ENCODE data around the gene WDFY3.
"Not testable (repeated sequence)": the region's sequence is repeated elsewhere in the genome, so short reads cannot be mapped to it uniquely, and the experiment has no call there.

WDFY3 gene

DNA sequence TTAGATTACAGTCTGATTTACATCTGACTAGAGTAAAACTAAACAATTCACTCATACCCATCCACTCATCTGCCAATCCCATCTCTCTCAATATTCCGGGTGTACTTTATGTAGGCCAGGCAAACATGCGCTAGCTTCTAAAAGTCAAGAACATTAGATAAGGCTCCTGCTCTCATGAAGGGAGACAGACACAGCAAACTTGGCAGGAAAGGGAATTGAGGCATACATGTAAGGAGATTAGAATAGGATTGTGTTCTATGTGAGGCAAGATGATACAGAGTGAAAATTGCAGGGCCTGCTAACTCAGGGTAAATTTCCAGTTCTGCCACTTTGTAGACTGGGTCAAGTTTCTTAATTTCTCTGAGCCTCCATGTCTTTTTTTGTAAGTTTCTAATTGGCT is 247.8 kb downstream of the WDFY3 start:
- DNase-seq (ENCODE audit: low read depth in 2 of 2), result no peak

- no peak for DNase-seq (ENCODE audit: low read depth in 2 of 2)
Measured at GRCh38 chr4:84710548-84710947, 255.9 kb downstream of the WDFY3 start.

- DNase-seq (ENCODE audit: low read depth in 2 of 2), result no peak
Measured at GRCh38 chr4:84708406-84709135, 257.9 kb downstream of the WDFY3 start.

- DNase-seq (ENCODE audit: low read depth in 2 of 2), result no peak
Measured at GRCh38 chr4:84706286-84706685, 260.2 kb downstream of the WDFY3 start.

DNA sequence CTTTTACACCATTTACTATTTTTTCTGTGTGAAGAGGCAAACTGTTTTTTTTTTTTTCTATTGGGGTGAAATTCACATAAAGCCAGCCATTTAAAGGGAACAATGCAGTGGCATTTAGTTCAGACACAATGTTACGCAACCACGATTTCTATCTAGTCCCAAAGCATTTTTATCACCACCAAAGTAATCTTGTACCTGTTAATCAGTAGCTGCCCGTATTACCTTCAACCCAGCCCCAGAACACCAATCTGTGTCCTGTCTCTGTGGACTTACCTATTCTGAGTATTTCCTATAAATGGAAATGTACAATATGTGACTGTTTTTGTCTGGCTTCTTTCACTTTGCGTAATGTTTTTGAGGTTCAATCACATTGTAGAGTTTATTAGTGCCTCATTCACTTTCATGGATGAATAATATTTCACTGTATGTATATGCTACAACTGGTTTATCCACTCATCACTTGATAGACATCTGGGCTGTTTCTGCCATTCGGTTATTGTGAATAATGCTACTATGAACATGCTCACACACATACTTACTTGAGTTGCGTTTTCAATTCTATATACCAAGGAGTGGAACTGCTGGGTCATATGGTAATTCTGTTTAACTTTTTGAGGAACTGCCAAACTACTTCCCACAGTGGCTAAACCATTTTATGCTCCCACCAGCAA is 267.4 kb downstream of the WDFY3 start:
- no peak for DNase-seq (ENCODE audit: low read depth in 2 of 2)

DNA sequence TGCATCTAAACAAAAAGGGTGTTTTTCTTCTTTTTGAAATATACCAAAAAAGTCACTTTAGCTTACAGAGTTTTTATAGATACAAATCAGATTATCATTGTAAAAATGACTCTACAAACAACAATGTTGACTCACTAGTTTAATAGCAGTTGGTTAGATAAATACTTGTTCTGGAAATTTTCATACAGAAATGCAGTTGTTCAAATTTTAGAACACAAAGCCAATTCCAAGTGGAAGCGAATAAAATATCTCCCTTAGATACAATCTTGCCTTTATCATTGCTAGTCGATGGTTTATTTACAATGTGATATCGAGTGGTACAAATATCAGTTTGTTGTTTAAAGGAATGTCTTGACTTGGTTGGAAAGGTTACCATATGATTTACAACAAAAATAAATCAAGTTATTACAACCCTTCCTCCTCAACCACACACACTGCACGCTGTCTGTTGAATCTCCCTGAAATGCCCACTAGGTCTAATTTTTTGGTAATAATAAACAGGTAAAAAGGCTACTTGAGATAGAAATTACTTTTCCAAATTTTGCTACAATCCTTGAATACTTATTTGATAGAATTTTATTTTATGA is 268.8 kb downstream of the WDFY3 start:
- no peak for DNase-seq (ENCODE audit: low read depth in 2 of 2)

GRCh38 chr4:84697159-84697558 is 269.3 kb downstream of the WDFY3 start:
- no peak for DNase-seq (ENCODE audit: low read depth in 2 of 2)

- DNase-seq (ENCODE audit: low read depth in 2 of 2), result no peak
Measured at GRCh38 chr4:84691800-84692199, 274.7 kb downstream of the WDFY3 start.

GRCh38 chr4:84691170-84691691 is 275.3 kb downstream of the WDFY3 start:
- DNase-seq (ENCODE audit: low read depth in 2 of 2), result no peak

GRCh38 chr4:84690481-84690880 is 276.0 kb downstream of the WDFY3 start:
- DNase-seq (ENCODE audit: low read depth in 2 of 2), result no peak

GRCh38 chr4:84689197-84689596 is 277.3 kb downstream of the WDFY3 start:
- DNase-seq (ENCODE audit: low read depth in 2 of 2), result no peak

GRCh38 chr4:84688605-84689004 is 277.9 kb downstream of the WDFY3 start:
- no peak for DNase-seq (ENCODE audit: low read depth in 2 of 2)

DNA sequence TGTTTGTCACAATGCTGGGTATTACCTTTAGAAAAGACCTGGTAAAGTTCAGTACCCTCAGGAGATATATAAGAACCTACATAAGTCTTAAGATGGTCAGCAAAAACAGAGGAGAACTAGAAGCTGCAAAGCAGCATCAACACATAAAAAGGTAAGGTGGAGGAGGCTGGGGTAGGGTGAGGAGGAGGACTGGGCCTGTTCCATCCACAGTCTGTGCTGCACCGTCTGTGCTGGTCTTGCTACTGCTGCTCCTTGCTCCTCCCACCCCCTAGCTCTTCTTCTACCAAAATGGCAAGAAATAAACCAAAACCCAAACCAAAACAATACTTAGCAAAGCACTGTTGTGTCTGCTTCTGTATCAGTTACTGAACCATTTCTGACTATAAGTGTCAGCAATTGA is 281.4 kb downstream of the WDFY3 start:
- DNase-seq (ENCODE audit: low read depth in 2 of 2), result no peak

GRCh38 chr4:84684361-84684760 is 282.1 kb downstream of the WDFY3 start:
- DNase-seq (ENCODE audit: low read depth in 2 of 2), result no peak

DNA sequence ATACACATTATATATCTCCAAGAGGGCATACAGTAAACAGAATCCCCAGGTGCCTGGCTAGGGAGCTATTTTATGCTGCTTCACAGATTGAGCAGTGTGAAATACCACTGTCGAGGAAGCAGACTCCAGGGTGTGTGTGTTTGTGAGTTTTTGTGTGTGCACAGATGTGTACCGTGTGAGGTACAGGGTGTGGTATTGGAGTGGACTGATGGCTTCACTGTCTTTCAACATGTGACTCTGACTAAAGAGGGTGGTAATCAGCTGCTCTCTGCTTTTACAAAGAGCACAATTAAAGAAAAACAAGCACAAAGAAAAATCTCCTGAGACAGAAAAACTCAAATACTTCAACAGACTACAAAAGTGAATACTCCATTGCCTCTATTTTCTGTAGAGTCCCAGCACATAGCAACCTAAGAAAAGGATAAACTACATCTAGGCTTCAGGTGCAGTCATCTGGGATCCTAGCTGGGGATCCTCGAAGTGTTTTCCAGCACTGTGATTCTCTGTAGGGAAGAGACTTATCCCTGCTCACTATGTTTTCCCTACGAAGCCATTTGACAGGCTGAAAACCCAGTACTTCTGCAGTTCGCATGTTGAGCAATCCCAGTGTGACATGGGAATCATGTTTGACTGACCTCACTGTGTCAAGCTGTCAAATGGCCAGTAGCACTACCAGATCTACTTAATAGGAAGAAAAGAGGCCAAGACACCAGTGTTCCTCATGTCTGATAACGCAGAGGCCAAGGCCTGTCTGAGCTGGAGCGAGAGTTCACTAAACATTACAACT is 283.2 kb downstream of the WDFY3 start:
- no peak for DNase-seq (ENCODE audit: low read depth in 2 of 2)

DNA sequence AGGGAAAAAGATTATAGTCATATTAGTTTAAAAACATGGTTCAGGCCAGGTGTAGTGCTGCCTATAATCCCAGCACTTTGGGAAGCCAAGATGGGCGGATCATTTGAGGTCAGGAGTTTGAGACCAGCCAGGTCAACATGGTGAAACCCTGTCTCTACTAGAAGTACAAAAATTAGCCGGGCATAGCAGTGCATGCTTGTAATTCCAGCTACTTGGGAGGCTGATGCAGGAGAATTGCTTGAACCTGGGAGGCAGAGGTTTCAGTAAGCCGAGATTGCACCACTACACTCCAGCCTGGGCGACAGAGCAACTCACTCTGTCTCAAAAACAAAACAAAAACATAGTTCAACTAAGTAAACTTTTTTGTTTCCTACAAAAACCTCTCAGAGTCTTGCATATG is 283.8 kb downstream of the WDFY3 start:
- not testable (repeated sequence) for DNase-seq (ENCODE audit: low read depth in 2 of 2)

DNA sequence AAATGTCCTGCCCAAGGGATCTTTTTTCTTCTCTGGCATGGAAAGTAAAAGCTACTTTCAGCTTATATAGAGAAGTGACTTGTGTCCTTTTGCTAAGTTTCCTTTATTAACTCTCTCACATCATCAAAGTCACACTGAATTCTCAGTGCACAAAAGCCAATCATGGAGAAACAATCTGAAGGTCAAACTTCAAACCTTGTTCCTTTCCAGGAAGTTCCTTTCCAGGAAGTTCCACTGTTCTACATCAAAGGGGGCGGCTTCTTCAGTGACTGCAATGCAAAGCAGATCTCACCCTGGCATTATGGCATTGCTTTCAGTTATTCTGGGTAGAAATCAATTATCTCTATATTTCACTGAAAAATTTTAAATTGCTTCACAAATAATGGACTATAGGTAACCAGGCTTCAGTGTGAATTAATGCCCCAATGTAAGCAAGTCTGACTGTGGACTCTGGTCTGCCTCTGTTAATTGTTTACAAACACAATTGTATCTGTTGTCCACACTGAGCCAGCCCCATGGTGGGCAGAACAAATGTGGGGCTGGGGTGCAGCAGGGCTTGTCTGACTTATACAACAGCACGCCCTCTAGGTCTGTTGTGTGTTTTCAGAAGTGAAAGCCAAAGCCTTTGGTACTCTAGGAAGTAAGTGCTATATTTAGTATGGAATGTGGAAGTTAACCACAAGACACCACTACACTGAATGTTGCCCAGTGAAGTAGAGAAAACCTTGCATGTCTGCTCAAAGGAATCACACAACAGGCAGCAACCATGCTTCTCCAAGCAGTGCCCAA is 284.8 kb downstream of the WDFY3 start:
- DNase-seq (ENCODE audit: low read depth in 2 of 2), result no peak

DNA sequence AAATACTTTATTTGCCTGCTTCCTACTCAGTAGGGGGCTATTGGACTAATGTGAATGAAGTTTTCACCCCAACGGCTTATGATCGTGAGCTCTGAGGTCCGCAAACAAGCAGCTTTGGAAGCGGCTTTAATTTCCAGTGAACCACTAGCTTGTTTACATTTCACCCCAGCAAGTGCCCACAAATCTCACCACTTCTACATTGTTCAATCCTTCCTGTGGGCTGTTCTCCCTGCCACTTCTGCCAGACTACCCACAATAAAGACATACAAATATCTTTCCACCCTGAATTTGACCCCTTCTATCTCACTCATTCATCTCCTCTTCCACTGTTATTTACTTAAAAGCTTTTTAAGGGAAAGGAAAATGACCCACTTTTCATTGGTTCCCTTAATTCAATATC is 285.5 kb downstream of the WDFY3 start:
- no peak for DNase-seq (ENCODE audit: low read depth in 2 of 2)

DNA sequence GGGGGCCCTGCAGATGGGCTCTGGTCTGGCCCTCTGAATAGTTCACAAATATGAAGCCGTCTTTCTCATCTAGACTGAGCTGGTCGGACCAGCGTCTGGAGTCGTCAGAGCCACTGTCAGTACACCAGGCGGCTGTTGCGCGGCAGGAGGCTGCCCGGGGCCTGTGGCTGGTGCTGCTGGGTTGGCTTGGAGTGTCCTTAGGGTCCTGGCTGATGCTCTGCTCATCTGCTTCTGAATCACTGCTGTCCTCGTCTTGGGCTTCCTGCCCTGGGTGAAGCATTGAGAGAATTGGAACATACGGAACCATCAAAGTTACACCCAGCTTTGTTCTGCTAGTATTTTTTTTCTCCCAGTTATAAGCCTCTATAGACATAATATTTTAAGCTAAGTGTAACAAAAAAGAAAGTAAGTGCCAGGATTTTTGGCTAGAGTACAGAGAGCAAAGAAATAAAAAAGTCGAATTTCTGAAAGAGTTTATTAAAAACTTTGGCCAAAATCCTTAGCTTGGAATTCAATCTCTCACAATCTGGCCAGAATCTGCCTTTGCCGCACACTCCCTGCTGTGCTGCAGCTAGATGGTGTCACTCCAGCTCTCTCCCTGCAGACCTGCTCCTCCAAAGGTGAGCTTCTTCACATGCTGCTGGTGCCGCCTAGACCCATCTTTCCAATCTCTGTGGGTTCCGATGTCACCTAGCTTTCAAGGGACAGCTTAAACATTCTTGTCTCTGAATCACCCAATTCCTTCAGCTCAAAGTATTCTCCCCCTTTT is 287.3 kb downstream of the WDFY3 start:
- no peak for DNase-seq (ENCODE audit: low read depth in 2 of 2)

GRCh38 chr4:84677995-84678394 is 288.5 kb downstream of the WDFY3 start:
- DNase-seq (ENCODE audit: low read depth in 2 of 2), result no peak

- DNase-seq (ENCODE audit: low read depth in 2 of 2), result no peak
Measured at GRCh38 chr4:84677093-84677492, 289.4 kb downstream of the WDFY3 start.

All from stimulated activated CD8-positive, alpha-beta memory T cell treated with anti-CD3 and anti-CD28 coated beads, Interleukin-15, amount 100 ng/mL, for 4 hours (primary cell).